Osteoblast (primary cell): Measurements from ENCODE around the gene RPAP3. TPM values are rescaled to one million over a fixed set of nuclear protein-coding genes. Genes with fewer than 3 reads are reported as not detected.
"Not testable (repeated sequence)": the region's sequence is repeated elsewhere in the genome, so short reads cannot be mapped to it uniquely, and the experiment has no call there.

Experiments
- DNase-seq: peaks from one replicate; pipeline ENCODE4 v3.0.0; 2011; ENCODE audit warnings: low spot score, mixed read lengths; ENCODE audit not compliant: insufficient read length; ENCODE audit errors: missing footprints
- H2AFZ ChIP-seq: 2 replicates; pipeline ENCODE4 v1.6.0; 2011; ENCODE audit warnings: mild to moderate bottlenecking, low read length
- H3K27ac ChIP-seq: 2 replicates; pipeline ENCODE4 v1.5.1; 2011; ENCODE audit warnings: mild to moderate bottlenecking, low read depth, low read length, moderate library complexity
- H3K27me3 ChIP-seq: 2 replicates; pipeline ENCODE4 v1.6.0; 2012; ENCODE audit warnings: mild to moderate bottlenecking, control low read depth, inconsistent platforms, low read length, moderate library complexity; ENCODE audit not compliant: insufficient read depth
- H3K36me3 ChIP-seq: 2 replicates; pipeline ENCODE4 v1.5.1; 2011; ENCODE audit warnings: mild to moderate bottlenecking, low read length, control low read depth, moderate library complexity; ENCODE audit not compliant: insufficient read depth
- H3K4me1 ChIP-seq: 2 replicates; pipeline ENCODE4 v1.5.1; 2011; ENCODE audit warnings: mild to moderate bottlenecking, low read length, control low read depth, moderate library complexity; ENCODE audit not compliant: insufficient read depth
- H3K4me2 ChIP-seq: 2 replicates; pipeline ENCODE4 v1.6.0; 2011; ENCODE audit warnings: mild to moderate bottlenecking, low read length; ENCODE audit not compliant: insufficient read depth
- H3K4me3 ChIP-seq: fragments of 200-600 bp; sonication (generic); 3 replicates; pipeline ENCODE4 v1.5.1; 2012; ENCODE audit warnings: mild to moderate bottlenecking, low read length, inconsistent platforms; ENCODE audit not compliant: insufficient read depth
- H3K79me2 ChIP-seq: 2 replicates; pipeline ENCODE4 v1.6.0; 2012; ENCODE audit warnings: mild to moderate bottlenecking, low read length, control low read depth, inconsistent platforms; ENCODE audit not compliant: insufficient read depth
- H3K9me3 ChIP-seq: 2 replicates; pipeline ENCODE4 v1.5.1; 2011; ENCODE audit warnings: low read depth, low read length, control low read depth
- H4K20me1 ChIP-seq: 2 replicates; pipeline ENCODE4 v1.6.0; 2012; ENCODE audit warnings: mild to moderate bottlenecking, low read length, control low read depth; ENCODE audit not compliant: insufficient read depth
- CTCF ChIP-seq: IDR thresholded peaks from 2 replicates; pipeline ENCODE4 v1.5.1; 2011; ENCODE audit warnings: mild to moderate bottlenecking, low read depth, low read length, moderate library complexity; ENCODE audit errors: extremely low read depth
- total RNA-seq: library from RNA; depleted of rRNA; stranded (reverse); fragments of >200 nt; gene quantifications from 2 replicates; pipeline ENCODE4 v1.2.3, GENCODE V29; 2012

The RPAP3 gene
- total RNA-seq, 1 donor = 15.6 TPM

- Histone ChIP-seq H3K4me2 (no peak overlapping the region), H3K36me3 (no peaks in the 10 kb centered on the region), H3K4me1 (peaks cover 17% of the 10 kb centered on the region), H3K79me2 (no peaks in the 10 kb centered on the region), H3K27ac (no peak overlapping the region), H4K20me1 (no peaks in the 10 kb centered on the region), H3K27me3 (no peaks in the 10 kb centered on the region), H2AFZ (no peak overlapping the region), H3K9me3 (no peaks in the 10 kb centered on the region), H3K4me3 (no peak overlapping the region)
- no peak for DNase-seq
- TF ChIP-seq CTCF = no peak
These were observed 57.7 kb downstream of the RPAP3 start for GRCh38 chr12:47648056-47648579.

DNA sequence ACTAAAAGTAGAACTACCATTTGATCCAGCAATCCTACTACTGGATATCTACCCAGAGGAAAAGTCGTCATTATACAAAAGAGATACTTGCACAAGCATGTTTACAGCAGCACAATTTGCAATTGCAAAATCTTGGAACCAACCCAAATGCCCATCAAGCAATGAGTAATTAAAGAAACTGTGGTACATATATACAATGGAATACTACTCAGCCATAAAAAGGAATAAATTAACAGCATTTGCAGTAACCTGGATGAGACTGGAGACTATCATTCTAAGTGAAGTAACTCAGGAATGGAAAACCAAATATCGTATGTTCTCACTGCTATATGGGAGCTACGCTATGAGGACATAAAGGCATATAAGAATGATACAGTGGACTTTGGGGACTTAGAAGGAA is 63.5 kb downstream of the RPAP3 start:
- not testable (repeated sequence) for H3K4me3 ChIP-seq, H3K79me2 ChIP-seq, H3K4me1 ChIP-seq, H3K27ac ChIP-seq, H3K9me3 ChIP-seq, H3K36me3 ChIP-seq, H2AFZ ChIP-seq, DNase-seq, H3K4me2 ChIP-seq, H3K27me3 ChIP-seq, H4K20me1 ChIP-seq

DNA sequence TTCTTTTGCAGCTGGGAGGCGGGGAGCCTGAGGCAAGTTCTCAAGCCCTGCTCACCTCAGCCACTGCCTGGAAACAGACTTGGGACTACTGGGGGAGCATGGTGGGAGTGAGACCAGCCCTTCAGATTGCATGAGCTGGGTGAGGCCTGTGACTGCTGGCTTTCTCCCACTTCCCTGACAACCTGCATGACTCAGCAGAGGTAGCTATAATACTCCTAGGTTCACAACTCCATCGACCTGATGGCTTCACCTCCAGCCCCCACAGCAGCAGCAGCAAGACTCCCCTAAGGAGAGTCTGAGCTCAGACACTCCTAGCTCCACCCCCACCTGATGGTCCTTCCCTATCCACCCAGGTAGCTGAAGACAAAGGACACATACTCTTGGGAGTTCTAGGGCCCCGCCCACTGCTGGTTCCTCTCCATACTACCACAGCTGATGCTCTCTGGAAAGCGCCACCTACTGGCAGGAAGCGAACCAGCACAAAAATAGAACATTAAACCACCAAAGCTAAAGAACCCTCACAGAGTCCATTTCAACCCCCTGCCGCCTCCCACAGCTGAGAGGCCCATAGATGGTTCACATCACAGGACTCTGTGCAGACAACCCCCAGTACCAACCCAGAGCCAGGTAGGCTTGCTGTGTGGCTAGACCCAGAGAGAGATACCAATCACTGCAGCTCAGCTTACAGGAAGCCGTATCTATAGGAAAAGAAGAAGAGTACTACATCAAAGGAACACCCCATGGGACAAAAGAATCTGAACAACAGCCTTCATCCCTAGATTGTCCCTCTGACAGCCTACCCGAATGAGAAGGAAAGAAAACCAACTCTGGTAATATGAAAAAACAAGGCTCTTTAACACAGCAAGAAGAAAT is 68.7 kb downstream of the RPAP3 start:
- Histone ChIP-seq H3K9me3 (no peaks in the 10 kb centered on the region), H3K4me3 (no peak overlapping the region), H2AFZ (no peak overlapping the region), H3K79me2 (no peaks in the 10 kb centered on the region), H3K27me3 (no peaks in the 10 kb centered on the region), H3K36me3 (peaks cover under 1% of the 10 kb centered on the region), H3K4me1 (no peaks in the 10 kb centered on the region), H3K27ac (no peak overlapping the region), H3K4me2 (no peak overlapping the region), H4K20me1 (peaks cover 3% of the 10 kb centered on the region)
- TF ChIP-seq CTCF = peak; percentile 66
- no peak for DNase-seq

- not testable (repeated sequence) for H3K9me3 ChIP-seq, H3K27ac ChIP-seq, H2AFZ ChIP-seq, H3K4me3 ChIP-seq, H3K27me3 ChIP-seq, DNase-seq, H3K4me2 ChIP-seq, H3K4me1 ChIP-seq, H3K36me3 ChIP-seq, H3K79me2 ChIP-seq, H4K20me1 ChIP-seq
These were observed 70.1 kb downstream of the RPAP3 start for GRCh38 chr12:47635770-47636169.

GRCh38 chr12:47634127-47634526 is 71.7 kb downstream of the RPAP3 start:
- H3K4me2 ChIP-seq = no peak overlapping the region
- H3K4me3 ChIP-seq = no peak overlapping the region
- DNase-seq = peak; percentile 8
- H3K36me3 ChIP-seq = no peaks in the 10 kb centered on the region
- no peak overlapping the region for H2AFZ ChIP-seq
- no peaks in the 10 kb centered on the region for H3K4me1 ChIP-seq
- no peak for TF ChIP-seq CTCF
- H3K27me3 ChIP-seq = no peaks in the 10 kb centered on the region
- no peaks in the 10 kb centered on the region for H3K9me3 ChIP-seq
- H4K20me1 ChIP-seq = peaks cover 3% of the 10 kb centered on the region
- H3K27ac ChIP-seq = no peak overlapping the region
- H3K79me2 ChIP-seq = no peaks in the 10 kb centered on the region
